H1 (cell line): ENCODE results near the gene TTC39A. TPM values are rescaled to one million over a fixed set of nuclear protein-coding genes. Genes with fewer than 3 reads are reported as not detected.

ENCODE experiments used
- BACH1 ChIP-seq: IDR thresholded peaks from 2 replicates; pipeline ENCODE4 v1.6.1; 2012; ENCODE audit warnings: low read length, improper control_type of control experiment
- HDAC2 ChIP-seq, 2 experiments: fragments of 300-600 bp in 1 of 2; sonication (generic) in 1 of 2; IDR thresholded peaks; 2 replicates each; pipeline ENCODE4 v1.6.1; 2011 to 2012; ENCODE audit warnings: low read depth in 2 of 2, low read length in 2 of 2, mild to moderate bottlenecking in 2 of 2, moderate library complexity in 2 of 2, borderline replicate concordance in 1 of 2, inconsistent platforms in 1 of 2
- NRF1 ChIP-seq: IDR thresholded peaks from 2 replicates; pipeline ENCODE4 v1.6.1; 2011; ENCODE audit warnings: mild to moderate bottlenecking, low read depth, low read length, improper control_type of control experiment
- RAD21 ChIP-seq, 2 experiments: IDR thresholded peaks in 1 of 2; conservative IDR thresholded peaks in 1 of 2; 2 replicates each; pipeline ENCODE4 v1.6.1; 2011; ENCODE audit warnings: low read depth in 2 of 2, low read length in 2 of 2, improper control_type of control experiment in 1 of 2, inconsistent platforms in 1 of 2, mild to moderate bottlenecking in 1 of 2, moderate library complexity in 1 of 2
- RFX5 ChIP-seq: IDR thresholded peaks from 2 replicates; pipeline ENCODE4 v1.6.1; 2011; ENCODE audit warnings: low read depth, low read length, improper control_type of control experiment, borderline replicate concordance
- SP4 ChIP-seq: IDR thresholded peaks from 2 replicates; pipeline ENCODE4 v1.6.1; 2012; ENCODE audit warnings: low read length, inconsistent platforms
- polyA plus RNA-seq, 7 experiments: library from polyadenylated mRNA; depleted of rRNA in 3 of 7; stranded (reverse) in 5 of 7; unstranded in 2 of 7; fragments of >200 nt in 5 of 7; fragments of 200-250 nt in 2 of 7; gene quantifications; 1 replicate in 5 of 7; 2 replicates in 1 of 7; 4 replicates in 1 of 7; pipeline versions ENCODE4 v1.2.1 to v1.2.3, GENCODE V29; 2011 to 2013; ENCODE audit warnings: missing spikeins in 2 of 7, mixed read lengths in 2 of 7
- total RNA-seq: library from RNA; stranded (reverse); fragmentation: NEBNext Ultra II Directional; extraction: Animal tissue kit (Norgen Biotek cat#: 25700); gene quantifications from 2 replicates; pipeline ENCODE4 v1.2.1, GENCODE V29; 2021
- TF ChIP-seq, protein P1 (sequence below): IDR thresholded peaks from 2 replicates; pipeline ENCODE4 v1.6.1; 2011; ENCODE audit warnings: low read length, improper control_type of control experiment
- TF ChIP-seq, protein P2 (sequence below), 3 experiments: IDR thresholded peaks; 1 replicate in 2 of 3; 2 replicates in 1 of 3; pipeline versions ENCODE4 v1.5.1 to v1.6.1; 2011; ENCODE audit warnings: low read length in 3 of 3, mild to moderate bottlenecking in 3 of 3, inconsistent platforms in 2 of 3, low read depth in 1 of 3, moderate library complexity in 1 of 3; ENCODE audit not compliant: insufficient read depth in 1 of 3; ENCODE audit errors: control extremely low read depth in 1 of 3

The TTC39A gene
- total and polyA plus RNA-seq, 2 of the 8 experiments (the other 6 are each of a cell fraction or from before 2014, with no cell fraction given): 5.5 to 5.8 TPM

DNA sequence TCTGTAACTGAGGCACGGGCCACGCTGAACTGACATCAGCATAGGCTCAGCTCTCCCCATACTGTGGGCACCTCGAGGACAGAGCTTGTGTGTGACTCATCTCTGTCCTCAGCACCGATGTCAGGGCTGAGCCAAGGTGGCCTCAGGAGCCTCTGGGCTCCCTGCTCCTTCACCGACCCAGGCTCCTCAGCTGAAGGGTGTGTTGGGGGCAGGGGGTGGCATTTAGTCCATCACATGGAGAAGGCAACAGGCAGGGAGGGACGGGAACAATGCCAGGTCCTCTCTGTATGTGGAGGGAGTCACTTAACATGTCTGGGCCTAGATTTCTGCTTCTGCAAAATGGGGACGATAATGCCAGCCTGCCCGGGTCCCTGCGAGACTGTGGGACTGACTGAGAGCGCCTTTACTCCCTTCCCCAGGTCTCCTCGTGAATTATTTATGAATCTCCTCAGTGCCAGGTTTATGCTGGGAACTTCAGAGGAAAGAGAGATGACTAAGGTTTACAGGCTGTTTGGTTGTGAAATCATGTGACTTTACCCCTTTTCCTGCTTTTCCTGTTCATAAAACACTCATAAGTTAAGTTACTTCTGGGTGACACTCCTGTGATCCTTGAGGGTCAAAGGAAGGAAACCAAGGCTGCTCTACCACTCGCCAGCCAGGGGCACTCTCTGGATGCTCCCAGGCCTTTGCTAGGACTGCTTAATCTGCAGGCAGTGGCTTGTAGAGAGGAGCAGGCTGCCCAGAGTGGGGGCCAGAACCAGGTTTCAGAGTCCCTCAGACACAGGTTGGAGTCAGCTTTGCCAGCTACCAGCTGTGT is 16.2 kb downstream of the TTC39A start (continued):
- TF ChIP-seq HDAC2 (IDR thresholded peaks at IDR 0.05; ENCODE audit: borderline replicate concordance in 1 of 2, low read depth in 2 of 2, low read length in 2 of 2) (no peak), SP4 (no peak), RFX5 (no peak), NRF1 (no peak), BACH1 (no peak), RAD21 (IDR thresholded peaks at IDR 0.05 in 1 of 2, conservative IDR thresholded peaks at IDR 0.05 in 1 of 2; ENCODE audit: low read depth in 2 of 2, low read length in 2 of 2) (no peak)
- TF ChIP-seq, protein P1, sequence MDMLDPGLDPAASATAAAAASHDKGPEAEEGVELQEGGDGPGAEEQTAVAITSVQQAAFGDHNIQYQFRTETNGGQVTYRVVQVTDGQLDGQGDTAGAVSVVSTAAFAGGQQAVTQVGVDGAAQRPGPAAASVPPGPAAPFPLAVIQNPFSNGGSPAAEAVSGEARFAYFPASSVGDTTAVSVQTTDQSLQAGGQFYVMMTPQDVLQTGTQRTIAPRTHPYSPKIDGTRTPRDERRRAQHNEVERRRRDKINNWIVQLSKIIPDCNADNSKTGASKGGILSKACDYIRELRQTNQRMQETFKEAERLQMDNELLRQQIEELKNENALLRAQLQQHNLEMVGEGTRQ: no peak
- TF ChIP-seq, protein P2, sequence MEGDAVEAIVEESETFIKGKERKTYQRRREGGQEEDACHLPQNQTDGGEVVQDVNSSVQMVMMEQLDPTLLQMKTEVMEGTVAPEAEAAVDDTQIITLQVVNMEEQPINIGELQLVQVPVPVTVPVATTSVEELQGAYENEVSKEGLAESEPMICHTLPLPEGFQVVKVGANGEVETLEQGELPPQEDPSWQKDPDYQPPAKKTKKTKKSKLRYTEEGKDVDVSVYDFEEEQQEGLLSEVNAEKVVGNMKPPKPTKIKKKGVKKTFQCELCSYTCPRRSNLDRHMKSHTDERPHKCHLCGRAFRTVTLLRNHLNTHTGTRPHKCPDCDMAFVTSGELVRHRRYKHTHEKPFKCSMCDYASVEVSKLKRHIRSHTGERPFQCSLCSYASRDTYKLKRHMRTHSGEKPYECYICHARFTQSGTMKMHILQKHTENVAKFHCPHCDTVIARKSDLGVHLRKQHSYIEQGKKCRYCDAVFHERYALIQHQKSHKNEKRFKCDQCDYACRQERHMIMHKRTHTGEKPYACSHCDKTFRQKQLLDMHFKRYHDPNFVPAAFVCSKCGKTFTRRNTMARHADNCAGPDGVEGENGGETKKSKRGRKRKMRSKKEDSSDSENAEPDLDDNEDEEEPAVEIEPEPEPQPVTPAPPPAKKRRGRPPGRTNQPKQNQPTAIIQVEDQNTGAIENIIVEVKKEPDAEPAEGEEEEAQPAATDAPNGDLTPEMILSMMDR (IDR thresholded peaks at IDR 0.05; ENCODE audit: control extremely low read depth in 1 of 3, insufficient read depth in 1 of 3, low read depth in 1 of 3, low read length in 3 of 3): no peak
- TF ChIP-seq, all 59 proteins: peak for 0
